GM19239 (cell line): ENCODE results near the gene SELENOO.

ENCODE experiments used
- DNase-seq: peaks from one replicate; pipeline ENCODE4 v3.0.0; 2011; ENCODE audit warnings: low spot score; ENCODE audit not compliant: insufficient read length
- FAIRE-seq: peaks from 2 replicates; lab custom pipeline; 2011; peaks lifted over from hg19 to GRCh38; lab: Jason Lieb, UNC

SELENOO gene

GRCh38 chr22:50184004-50184901 is 16.6 kb upstream of the SELENOO start:
- DNase-seq: no peak
- no peak for FAIRE-seq

DNA sequence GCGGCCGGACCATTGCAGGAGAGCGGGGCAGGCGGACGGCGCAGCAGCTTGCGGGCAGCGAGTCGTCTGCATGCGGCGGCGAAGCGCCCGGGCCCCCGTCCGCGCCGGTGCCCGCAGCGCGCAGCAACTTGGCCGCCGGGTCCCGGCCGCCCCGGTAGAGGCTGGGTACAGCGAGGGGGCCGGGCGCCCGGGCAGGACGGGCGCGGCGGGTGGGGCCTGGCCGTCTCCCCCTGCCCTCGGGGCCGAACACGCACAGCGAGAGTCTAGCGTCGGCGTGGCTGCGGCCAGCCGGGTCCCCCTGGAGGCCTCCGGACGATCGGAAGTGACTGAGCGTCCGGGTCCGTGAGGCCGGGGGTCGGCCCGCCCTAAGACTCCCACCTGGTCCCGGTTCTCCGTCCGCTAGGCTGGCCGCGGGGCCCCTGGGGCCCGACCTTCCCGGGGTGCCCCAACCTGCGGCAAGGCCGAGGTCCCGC is 15.9 kb upstream of the SELENOO start:
- FAIRE-seq (no peak), DNase-seq (no peak)

DNA sequence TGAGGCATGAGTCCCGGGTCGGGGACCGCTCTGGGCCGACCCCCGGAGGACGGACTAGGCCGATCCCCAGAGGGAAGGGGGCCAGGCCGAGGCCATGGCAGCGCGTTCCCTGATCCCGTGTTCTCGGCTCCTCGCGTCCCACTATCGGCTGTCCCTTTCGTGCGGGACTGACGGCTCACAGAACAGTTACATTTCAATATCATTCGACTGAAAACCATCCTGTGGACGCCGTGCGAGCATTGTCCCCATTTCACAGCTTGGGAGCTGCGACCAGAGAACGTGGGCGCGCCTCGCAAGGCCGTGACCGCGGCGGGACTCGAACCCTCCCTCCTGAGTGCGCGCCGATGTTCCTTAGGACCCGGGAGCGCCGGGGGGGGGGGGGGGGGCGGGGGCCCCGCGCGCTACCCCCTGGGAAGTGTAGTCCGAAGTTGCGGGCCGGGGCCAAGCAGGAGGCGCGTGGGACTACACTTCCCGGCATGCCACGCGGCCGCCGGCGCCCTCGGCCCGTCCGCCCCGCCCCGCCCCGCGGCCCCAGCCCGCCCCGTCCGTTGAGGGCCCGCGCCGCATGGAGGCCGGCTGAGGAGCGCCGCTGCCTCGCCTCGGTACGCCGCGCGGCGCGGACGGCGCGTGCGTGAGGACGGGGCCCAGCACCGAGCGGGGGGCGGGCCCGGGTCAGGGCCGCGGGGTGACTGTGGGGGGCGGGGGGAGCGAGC is 15.3 kb upstream of the SELENOO start, which contains the start of gene TRABD:
TRABD (plus strand) TSS at position 539 of the 713 bp plus-strand sequence. CDS start 7,148 bp downstream, outside the sequence.
- DNase-seq (peak; percentile 95), FAIRE-seq (peak; percentile 44)

DNA sequence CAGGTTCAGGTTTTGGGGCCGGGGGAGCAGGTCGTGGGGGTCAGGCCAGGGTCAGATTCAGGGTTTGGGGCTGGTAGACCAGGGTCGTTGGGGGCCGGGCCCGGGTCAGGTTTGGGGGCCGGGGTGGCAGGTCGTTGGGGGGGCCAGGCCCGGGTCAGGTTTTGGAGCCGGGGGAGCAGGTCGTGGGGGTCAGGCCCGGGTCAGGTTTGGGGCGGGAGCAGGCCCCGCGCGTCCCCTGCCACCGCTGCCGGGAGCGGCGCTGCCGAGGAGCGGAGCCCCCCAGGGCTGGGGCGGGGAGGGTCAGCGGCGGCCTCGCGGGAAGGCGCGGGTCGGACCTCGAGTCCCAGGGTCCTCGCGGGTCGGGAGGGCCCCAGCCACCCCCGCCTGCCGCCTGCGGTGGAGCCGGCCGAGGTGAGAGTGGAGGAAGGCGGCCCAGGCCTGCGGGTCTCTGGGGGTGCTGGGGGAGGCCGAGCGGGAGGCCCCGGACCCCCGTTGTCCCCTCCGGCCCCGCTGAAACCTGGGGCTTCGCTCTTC is 14.6 kb upstream of the SELENOO start:
- DNase-seq (no peak), FAIRE-seq (no peak)

GRCh38 chr22:50186761-50187523 is 13.9 kb upstream of the SELENOO start:
- FAIRE-seq (peak; percentile 97), DNase-seq (no peak)

- no peak for FAIRE-seq
- no peak for DNase-seq
These were observed 12.5 kb upstream of the SELENOO start for GRCh38 chr22:50188356-50188755.

DNA sequence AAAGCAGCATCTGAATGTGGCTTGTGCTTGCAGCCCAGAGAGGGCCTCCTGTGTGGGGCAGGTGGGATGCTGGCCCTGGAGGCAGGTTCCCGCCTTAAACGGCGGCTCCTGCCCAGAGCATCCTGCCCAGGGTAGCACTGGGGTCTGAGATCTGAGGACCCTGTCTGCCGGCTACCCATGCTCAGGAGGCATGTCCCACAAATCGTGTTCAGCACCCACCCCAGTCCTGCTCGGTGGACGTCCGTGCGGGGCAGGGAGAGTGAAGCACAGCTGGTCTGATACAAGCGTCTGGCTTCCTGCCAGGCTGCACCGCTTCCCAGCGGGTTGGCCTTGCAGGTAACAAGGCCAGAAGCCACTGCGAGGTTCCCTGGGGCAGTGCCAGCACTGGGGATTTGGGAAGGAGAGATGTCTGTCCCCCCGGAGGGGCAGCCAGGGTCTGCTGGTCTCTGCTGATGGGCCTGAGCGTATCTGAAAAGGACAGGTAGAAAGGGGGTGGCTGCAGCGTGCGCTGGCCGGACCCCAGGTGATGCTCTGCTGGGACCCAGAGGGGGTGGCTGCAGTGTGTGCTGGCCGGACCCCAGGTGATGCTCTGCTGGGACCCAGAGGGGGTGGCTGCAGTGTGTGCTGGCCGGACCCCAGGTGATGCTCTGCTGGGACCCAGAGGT is 11.5 kb upstream of the SELENOO start:
- FAIRE-seq: no peak

DNA sequence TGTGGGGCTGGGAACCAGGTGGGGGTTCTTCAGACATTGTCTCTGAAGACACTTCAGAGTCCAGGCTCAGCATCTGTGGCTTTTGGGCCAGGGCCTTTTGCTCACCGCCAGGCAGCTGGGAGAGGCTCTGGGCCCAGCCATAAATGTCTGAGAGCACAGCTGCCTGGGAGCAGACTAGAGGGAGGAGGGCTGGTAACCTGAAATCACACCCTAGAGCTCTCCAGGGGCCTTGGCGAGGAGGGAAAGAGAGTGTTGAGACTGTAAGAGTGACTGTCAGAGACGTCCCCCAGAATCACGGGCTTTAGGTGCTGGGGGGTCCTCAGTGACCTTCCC is 11.0 kb upstream of the SELENOO start:
- FAIRE-seq (no peak), DNase-seq (no peak)

More for the DNA sequence above, 11.5 kb upstream of the SELENOO start:
- no peak for DNase-seq

DNA sequence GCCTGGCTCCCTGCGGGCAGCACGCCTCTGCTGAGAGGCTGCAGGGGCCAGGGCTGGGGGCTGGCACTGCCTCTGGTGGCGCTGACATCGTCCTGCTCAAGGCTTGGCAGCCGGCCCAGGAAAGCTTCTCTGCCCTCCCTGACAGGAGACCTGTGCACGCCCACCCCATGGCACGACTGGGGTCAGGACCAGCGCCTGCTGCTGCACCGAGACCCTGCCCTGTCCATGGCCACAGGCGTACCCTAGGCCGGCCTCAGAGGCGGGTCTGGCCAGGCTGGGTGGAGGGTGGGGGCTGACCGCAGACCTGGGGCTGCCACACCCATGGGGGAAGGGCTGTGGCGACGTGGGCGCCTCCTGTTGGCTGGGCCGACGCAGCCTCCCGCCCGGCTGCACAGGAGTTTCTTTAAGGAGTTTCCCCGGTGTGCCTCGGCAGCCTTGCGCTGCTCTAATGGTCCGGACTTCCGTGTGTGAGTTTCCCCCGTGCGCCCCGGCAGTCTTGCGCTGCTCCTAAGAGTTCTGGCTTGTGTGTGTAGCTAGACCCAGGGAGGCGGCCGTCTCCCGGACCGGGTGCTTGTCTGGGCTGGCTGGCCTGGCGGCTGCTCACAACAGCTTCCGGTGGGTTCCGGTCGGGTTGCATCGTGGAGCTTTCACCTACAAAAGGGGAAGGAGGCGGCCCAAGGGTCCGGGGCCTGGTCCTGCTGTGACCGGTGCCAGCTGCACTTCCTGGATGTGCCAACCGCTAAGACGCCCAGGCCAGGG is 10.4 kb upstream of the SELENOO start:
- DNase-seq (peak; percentile 74), FAIRE-seq (peak; percentile 96)

DNA sequence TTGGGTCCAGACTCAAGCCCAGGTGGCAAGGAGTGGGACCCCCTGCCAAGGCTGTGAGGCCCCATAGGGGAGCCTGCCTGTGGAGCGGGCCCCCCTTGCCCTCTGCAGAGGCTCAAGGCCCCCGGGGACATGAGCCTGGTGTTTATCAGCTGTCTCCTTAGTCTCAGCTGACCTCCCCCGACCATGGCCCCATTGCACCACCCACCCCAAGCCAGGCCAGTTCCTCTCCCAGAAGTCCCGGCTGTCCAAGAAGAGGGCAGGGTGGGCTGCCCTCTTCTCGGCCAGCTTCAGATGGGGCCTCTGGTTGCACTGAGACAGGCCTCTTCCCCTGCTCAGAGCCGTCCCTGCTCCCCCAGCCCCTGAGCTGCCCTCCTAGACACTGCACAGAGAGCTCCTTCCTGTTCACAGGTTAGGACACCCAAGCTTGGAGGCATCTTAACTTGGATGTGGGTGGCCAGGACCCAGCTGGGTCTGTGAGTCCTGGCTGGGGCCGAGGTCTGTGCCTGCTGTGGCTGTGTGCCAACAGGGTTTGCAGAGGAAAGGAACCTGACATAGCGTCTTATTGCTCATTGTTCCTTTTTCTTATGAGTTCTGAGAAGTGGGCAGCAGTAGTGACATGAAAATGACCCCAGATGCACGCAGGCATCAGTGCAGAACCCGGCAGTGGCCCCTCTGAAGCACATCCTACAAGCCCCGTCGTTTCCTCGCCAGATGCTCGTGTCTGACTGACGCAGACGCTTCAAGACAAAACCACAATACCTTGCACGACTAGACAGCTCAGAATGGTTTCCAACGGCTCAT is 9.7 kb upstream of the SELENOO start:
- FAIRE-seq: no peak
- DNase-seq: peak; percentile 66

DNA sequence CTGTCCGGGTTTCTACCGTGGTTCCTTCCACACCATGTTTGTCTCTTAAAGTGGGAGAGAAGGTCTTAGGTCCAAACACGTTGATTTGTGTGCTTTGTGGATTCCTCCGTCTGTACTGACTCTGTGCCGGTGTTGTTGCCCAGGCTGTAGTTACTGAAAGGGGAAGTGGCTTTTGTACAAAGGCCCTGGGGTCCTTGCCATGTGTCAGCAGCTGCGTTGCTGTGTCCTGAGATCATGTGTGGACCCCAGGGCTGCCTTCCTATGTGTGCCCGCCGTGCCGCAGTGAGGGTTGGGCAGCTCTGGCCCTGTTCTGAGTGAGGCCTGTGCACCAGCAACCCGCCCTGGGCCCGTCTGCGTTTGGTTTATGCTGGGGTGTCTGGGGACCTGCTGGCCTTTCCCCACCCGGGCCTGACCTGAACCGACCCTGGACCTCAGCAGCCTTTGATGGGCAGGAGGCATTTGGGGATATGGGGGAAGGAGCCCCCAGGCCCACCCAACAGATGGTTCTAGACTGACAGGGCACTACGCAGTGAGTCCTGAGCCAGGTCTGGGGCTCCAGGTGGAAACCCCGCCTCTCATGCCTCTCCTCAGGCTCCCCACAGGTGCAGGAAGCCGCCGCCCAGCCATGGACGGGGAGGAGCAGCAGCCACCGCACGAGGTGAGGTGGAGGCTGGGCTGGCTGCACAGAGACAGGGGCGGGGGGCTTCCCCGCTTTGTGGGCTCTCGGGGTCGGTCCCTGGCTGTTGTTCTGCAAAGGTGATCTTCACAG is 8.2 kb upstream of the SELENOO start:
- DNase-seq: no peak
- FAIRE-seq: peak; percentile 90

DNA sequence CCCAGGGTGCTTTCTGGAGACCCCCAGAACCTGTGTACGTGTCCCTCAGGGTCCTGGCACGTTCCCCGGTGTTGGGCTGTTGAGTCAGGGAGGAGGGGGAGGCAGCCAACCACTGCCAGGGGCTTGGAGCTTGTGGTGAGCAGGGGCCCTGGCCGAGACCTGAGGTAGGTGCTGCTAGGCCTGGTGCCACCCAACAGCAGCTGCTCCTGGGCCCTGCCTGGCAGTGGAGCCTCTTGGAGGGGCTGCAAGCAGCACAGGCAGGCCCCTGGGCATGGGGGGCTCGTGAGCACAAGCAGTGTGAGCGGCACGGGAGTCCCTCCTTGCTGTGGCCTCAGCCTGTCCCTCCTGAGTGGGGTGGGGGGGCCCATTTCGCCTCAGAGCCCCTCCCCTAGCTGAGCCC is 7.2 kb upstream of the SELENOO start:
- no peak for FAIRE-seq
- no peak for DNase-seq

- DNase-seq: no peak
- no peak for FAIRE-seq
These were observed 6.6 kb upstream of the SELENOO start for GRCh38 chr22:50194037-50194805.

GRCh38 chr22:50196256-50196655 is 4.6 kb upstream of the SELENOO start:
- no peak for DNase-seq
- no peak for FAIRE-seq

GRCh38 chr22:50197000-50197800 is 3.6 kb upstream of the SELENOO start:
- DNase-seq (no peak), FAIRE-seq (no peak)
